Stimulated activated CD8-positive, alpha-beta memory T cell treated with anti-CD3 and anti-CD28 coated beads, Interleukin-15, amount 100 ng/mL, for 48 hours (primary cell): ENCODE results near the gene VASH2.

Experiments
- DNase-seq, 2 donors: peaks; one replicate each; pipeline ENCODE4 v3.0.0-alpha.2; 2020; ENCODE audit warnings: low read depth in 2 of 2

VASH2 gene

DNA sequence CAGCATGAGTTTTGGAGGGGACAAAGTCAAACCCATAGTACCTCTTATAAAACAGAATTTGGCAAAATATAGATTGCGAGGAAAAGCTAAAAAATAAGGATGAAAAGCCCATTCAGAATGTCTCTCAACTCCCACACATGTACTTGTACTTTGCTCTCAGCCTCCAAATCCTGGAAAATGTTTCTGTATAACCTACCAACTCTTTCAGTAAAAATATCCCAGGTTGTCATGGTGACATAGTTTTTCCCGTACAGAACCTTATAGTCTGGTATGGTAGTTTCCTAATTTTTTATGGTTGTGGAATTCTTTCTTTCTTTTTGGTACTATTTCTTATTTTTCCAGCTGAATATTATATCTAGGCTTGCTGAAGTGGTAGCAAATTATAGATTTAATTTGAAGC is 85.2 kb downstream of the VASH2 start:
- DNase-seq = no peak
